Measurements from ENCODE around the gene RNF220.

DNA sequence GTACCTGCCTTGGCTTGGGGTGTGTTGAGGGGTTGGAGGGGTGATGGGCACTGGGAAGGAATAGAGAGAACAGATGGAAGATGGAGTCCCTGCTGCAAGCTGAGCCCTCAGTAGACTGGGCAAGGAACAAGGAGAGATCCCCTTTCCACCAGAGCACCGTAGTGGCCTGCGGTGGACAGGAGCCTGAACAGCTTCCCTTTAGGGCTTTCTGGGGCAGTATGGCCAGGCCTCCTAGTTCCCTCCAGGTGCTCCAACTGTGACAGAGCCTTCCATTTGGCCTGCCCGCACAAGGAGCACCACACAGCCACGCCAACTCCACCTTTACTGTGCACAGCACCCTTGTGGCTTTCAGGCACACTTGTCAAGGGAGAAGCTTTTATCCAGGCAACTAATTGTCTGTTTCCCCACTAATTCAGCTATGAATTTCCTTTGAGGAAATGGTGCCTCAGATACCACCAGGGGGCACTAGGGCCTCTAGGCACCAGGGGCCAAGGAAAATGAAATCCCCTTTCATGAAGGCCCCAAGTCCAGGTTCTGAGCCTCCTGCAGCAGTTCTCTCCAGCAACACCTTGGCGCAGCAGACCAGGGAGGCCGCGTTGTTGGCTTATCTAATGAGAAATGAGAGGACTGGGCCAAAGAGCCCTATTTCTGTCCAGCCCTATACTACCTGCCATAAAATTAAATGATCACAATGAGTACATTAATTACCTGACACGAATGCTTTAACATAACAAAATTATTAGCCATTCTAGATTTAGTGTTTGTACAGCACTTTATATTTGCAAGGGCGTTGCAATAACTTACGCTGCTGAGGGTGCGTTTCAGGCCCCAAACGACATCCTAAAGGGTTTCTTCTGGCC is 26.9 kb upstream of the RNF220 start:
- TF ChIP-seq, protein P1, sequence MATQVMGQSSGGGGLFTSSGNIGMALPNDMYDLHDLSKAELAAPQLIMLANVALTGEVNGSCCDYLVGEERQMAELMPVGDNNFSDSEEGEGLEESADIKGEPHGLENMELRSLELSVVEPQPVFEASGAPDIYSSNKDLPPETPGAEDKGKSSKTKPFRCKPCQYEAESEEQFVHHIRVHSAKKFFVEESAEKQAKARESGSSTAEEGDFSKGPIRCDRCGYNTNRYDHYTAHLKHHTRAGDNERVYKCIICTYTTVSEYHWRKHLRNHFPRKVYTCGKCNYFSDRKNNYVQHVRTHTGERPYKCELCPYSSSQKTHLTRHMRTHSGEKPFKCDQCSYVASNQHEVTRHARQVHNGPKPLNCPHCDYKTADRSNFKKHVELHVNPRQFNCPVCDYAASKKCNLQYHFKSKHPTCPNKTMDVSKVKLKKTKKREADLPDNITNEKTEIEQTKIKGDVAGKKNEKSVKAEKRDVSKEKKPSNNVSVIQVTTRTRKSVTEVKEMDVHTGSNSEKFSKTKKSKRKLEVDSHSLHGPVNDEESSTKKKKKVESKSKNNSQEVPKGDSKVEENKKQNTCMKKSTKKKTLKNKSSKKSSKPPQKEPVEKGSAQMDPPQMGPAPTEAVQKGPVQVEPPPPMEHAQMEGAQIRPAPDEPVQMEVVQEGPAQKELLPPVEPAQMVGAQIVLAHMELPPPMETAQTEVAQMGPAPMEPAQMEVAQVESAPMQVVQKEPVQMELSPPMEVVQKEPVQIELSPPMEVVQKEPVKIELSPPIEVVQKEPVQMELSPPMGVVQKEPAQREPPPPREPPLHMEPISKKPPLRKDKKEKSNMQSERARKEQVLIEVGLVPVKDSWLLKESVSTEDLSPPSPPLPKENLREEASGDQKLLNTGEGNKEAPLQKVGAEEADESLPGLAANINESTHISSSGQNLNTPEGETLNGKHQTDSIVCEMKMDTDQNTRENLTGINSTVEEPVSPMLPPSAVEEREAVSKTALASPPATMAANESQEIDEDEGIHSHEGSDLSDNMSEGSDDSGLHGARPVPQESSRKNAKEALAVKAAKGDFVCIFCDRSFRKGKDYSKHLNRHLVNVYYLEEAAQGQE (IDR thresholded peaks at IDR 0.05; ENCODE audit: low read depth, low read length): no peak
- TF ChIP-seq, protein P2, sequence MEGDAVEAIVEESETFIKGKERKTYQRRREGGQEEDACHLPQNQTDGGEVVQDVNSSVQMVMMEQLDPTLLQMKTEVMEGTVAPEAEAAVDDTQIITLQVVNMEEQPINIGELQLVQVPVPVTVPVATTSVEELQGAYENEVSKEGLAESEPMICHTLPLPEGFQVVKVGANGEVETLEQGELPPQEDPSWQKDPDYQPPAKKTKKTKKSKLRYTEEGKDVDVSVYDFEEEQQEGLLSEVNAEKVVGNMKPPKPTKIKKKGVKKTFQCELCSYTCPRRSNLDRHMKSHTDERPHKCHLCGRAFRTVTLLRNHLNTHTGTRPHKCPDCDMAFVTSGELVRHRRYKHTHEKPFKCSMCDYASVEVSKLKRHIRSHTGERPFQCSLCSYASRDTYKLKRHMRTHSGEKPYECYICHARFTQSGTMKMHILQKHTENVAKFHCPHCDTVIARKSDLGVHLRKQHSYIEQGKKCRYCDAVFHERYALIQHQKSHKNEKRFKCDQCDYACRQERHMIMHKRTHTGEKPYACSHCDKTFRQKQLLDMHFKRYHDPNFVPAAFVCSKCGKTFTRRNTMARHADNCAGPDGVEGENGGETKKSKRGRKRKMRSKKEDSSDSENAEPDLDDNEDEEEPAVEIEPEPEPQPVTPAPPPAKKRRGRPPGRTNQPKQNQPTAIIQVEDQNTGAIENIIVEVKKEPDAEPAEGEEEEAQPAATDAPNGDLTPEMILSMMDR (IDR thresholded peaks at IDR 0.05): peak; percentile 68
- TF ChIP-seq FOSL2 (IDR thresholded peaks at IDR 0.05; ENCODE audit: borderline replicate concordance, low read depth) (no peak), RFX5 (IDR thresholded peaks at IDR 0.05; ENCODE audit: low read length) (no peak), EP300 (IDR thresholded peaks at IDR 0.05; ENCODE audit: borderline replicate concordance in 1 of 2, low read depth in 1 of 2, low read length in 1 of 2) (no peak)

Data from SK-N-SH (cell line).